WTC11 (cell line): ENCODE data around the gene MAML3.

Source experiments
- CREB1 ChIP-seq: sonication (generic); formaldehyde crosslinking; IDR thresholded peaks from 2 replicates; pipeline ENCODE4 v1.8.0; 2023; ENCODE audit warnings: mild to moderate bottlenecking, missing genetic modification reagents
- ELF4 ChIP-seq: sonication (generic); formaldehyde crosslinking; IDR thresholded peaks from 2 replicates; pipeline ENCODE4 v1.8.1; 2022; ENCODE audit warnings: low read depth, mild to moderate bottlenecking, moderate library complexity, missing genetic modification reagents
- ESRRA ChIP-seq: sonication (generic); formaldehyde crosslinking; IDR thresholded peaks from 2 replicates; pipeline ENCODE4 v1.8.1; 2022; ENCODE audit warnings: mild to moderate bottlenecking, missing genetic modification reagents, borderline replicate concordance
- JUN ChIP-seq: sonication (generic); formaldehyde crosslinking; IDR thresholded peaks from 2 replicates; pipeline ENCODE4 v1.8.0; 2023; ENCODE audit warnings: mild to moderate bottlenecking, missing genetic modification reagents
- SP1 ChIP-seq: sonication (generic); formaldehyde crosslinking; conservative IDR thresholded peaks from 2 replicates; pipeline ENCODE4 v1.8.1; 2022; ENCODE audit warnings: missing genetic modification reagents
- TEAD4 ChIP-seq: sonication (generic); formaldehyde crosslinking; IDR thresholded peaks from 2 replicates; pipeline ENCODE4 v1.8.0; 2022; ENCODE audit warnings: mild to moderate bottlenecking, missing genetic modification reagents
- TP53 ChIP-seq: sonication (generic); formaldehyde crosslinking; IDR thresholded peaks from 2 replicates; pipeline ENCODE4 v1.8.1; 2023; ENCODE audit warnings: mild to moderate bottlenecking, missing genetic modification reagents
- USF1 ChIP-seq: sonication (generic); formaldehyde crosslinking; IDR thresholded peaks from 2 replicates; pipeline ENCODE4 v1.8.0; 2022; ENCODE audit warnings: mild to moderate bottlenecking, missing genetic modification reagents
- TF ChIP-seq, protein P1 (sequence below): fragments of 200-600 bp; IDR thresholded peaks from 2 replicates; pipeline ENCODE4 v1.8.0; 2022; ENCODE audit warnings: antibody characterized with exemption

DNA sequence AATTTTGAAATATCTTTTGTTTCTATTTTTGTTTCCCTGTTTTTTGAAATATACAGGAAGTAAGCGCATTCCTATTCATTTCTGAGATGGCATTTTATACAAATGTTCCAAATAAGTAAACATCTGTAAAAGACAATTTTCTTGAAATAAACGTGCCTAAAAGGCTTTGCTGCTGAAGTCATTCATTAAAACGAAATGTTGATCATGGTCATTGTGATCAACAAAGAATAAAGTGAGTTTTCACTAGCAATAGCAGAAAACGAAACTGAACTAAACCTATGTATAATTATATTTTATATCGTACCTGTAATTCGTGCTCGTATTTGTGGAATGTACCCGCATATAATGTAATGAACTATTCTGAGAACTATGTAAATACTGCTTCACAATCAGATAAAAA lies 267.2 kb downstream of the MAML3 start:
- TF ChIP-seq JUN (CRISPR knock-in tag) (no peak), ELF4 (CRISPR knock-in tag) (no peak), TEAD4 (CRISPR knock-in tag) (no peak), CREB1 (no peak), TP53 (no peak), USF1 (CRISPR knock-in tag) (no peak), ESRRA (CRISPR knock-in tag) (no peak), SP1 (no peak)
- TF ChIP-seq, protein P1, sequence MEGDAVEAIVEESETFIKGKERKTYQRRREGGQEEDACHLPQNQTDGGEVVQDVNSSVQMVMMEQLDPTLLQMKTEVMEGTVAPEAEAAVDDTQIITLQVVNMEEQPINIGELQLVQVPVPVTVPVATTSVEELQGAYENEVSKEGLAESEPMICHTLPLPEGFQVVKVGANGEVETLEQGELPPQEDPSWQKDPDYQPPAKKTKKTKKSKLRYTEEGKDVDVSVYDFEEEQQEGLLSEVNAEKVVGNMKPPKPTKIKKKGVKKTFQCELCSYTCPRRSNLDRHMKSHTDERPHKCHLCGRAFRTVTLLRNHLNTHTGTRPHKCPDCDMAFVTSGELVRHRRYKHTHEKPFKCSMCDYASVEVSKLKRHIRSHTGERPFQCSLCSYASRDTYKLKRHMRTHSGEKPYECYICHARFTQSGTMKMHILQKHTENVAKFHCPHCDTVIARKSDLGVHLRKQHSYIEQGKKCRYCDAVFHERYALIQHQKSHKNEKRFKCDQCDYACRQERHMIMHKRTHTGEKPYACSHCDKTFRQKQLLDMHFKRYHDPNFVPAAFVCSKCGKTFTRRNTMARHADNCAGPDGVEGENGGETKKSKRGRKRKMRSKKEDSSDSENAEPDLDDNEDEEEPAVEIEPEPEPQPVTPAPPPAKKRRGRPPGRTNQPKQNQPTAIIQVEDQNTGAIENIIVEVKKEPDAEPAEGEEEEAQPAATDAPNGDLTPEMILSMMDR: no peak
